ENCODE results near the gene THEMIS. TPM values are rescaled to one million over a fixed set of nuclear protein-coding genes. Genes with fewer than 3 reads are reported as not detected.

The THEMIS gene
- total RNA-seq, 1 experiment from 2014 or later: 0.05 TPM

DNA sequence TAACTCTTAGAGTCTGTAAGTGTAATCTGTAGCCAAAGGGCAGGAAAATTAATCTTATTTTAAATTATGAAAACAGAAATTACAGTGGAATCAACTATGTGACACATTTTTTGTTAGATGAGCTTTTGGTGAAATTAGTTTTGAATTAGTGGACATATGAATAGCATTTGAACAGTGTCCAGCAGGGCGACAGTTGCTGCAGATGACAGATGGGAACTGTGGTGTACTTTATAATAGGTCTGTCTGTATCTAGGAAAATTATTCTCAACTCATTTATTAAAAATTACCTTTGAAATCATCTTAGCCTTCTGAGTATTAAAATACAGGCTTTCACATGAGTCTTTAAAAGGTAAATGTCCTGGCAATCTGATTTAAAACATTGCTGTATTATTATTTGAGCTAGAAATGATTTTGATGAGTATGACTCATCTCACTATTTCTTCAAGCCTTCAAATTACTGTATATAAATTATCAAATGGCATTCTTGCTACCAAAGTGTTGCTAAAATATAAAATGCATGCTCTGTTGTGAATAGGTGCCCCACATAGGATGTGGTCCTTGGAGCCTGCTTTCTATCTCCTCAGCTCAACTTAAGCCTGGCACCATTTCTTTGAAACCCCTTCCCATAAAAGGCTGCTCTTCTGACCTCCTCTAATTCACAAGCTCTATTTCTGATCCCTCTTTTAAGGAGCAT lies 173.5 kb downstream of the THEMIS start:
- no peaks in the 10 kb centered on the region for H3K36me3 ChIP-seq (ENCODE audit: control insufficient read depth, insufficient read depth, low read length)
- no peak for ATAC-seq
- ChIA-PET CTCF (no interaction called here), POLR2A (no interaction called here)
- H3K4me3 ChIP-seq (ENCODE audit: low read depth in 2 of 2, low read length in 2 of 2): no peak overlapping the region
- BruUV-seq (replicated peaks): no TSS peak
- H3K4me1 ChIP-seq (ENCODE audit: control insufficient read depth, insufficient read depth, low read length): no peaks in the 10 kb centered on the region
- no peak for DNase-seq (ENCODE audit: low read depth, low spot score)
- no peak overlapping the region for H3K27ac ChIP-seq (ENCODE audit: low read length)
- intact Hi-C loops (cut with micrococcal nuclease; ENCODE audit: unreplicated experiment) (no loop called here), in situ Hi-C loops (cut with HindIII; ENCODE audit: low pct_unique_long_range_greater_than_20kb, low sequenced_read_pairs) (no loop called here)
- TF ChIP-seq REST (IDR thresholded peaks at IDR 0.05; ENCODE audit: insufficient read depth in 1 of 2, low read depth in 2 of 2, low read length in 1 of 2): no peak
- TF ChIP-seq SIN3A (IDR thresholded peaks at IDR 0.05; ENCODE audit: borderline replicate concordance, insufficient read depth, low read depth, low read length): no peak
- no peak for TF ChIP-seq TCF7L2 (IDR thresholded peaks at IDR 0.05; ENCODE audit: low read depth, low read length)
- TF ChIP-seq, protein P1, sequence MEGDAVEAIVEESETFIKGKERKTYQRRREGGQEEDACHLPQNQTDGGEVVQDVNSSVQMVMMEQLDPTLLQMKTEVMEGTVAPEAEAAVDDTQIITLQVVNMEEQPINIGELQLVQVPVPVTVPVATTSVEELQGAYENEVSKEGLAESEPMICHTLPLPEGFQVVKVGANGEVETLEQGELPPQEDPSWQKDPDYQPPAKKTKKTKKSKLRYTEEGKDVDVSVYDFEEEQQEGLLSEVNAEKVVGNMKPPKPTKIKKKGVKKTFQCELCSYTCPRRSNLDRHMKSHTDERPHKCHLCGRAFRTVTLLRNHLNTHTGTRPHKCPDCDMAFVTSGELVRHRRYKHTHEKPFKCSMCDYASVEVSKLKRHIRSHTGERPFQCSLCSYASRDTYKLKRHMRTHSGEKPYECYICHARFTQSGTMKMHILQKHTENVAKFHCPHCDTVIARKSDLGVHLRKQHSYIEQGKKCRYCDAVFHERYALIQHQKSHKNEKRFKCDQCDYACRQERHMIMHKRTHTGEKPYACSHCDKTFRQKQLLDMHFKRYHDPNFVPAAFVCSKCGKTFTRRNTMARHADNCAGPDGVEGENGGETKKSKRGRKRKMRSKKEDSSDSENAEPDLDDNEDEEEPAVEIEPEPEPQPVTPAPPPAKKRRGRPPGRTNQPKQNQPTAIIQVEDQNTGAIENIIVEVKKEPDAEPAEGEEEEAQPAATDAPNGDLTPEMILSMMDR (IDR thresholded peaks at IDR 0.05): no peak
- TF ChIP-seq POLR2AphosphoS5 (IDR thresholded peaks at IDR 0.05; ENCODE audit: low read depth, low read length): no peak
- H3K27me3 ChIP-seq (ENCODE audit: control insufficient read depth, insufficient read depth, low read length): peaks cover 22% of the 10 kb centered on the region
- no peaks in the 10 kb centered on the region for H3K9me3 ChIP-seq (ENCODE audit: control insufficient read depth, insufficient read depth, low read depth, low read length)

DNA sequence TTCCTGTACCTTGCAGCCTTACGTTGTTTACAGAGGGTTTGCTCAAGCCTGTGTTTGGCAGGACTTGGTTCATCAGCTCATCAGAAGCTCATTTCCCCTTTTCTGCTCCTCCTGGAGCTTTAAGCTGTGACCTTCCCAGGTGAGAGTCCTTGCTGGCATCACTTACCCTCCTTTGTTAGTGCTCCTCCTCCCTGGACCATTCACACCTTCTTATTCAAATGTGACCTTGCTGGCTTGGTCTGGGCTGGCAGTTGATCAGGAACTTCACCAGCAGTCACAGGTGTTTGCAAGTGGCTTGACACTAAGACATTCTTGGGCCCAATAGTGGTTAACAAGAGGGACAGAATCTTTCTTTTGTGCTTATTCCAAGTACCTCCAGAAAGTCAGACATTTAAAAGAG lies 175.0 kb downstream of the THEMIS start:
- no peaks in the 10 kb centered on the region for H3K4me1 ChIP-seq (ENCODE audit: control insufficient read depth, insufficient read depth, low read length)
- ChIA-PET POLR2A (no interaction called here), CTCF (no interaction called here)
- ATAC-seq (no peak), DNase-seq (ENCODE audit: low read depth, low spot score) (no peak)
- TF ChIP-seq POLR2AphosphoS5 (IDR thresholded peaks at IDR 0.05; ENCODE audit: low read depth, low read length): no peak
- no peak for TF ChIP-seq REST (IDR thresholded peaks at IDR 0.05; ENCODE audit: insufficient read depth in 1 of 2, low read depth in 2 of 2, low read length in 1 of 2)
- TF ChIP-seq, protein P1 (IDR thresholded peaks at IDR 0.05): no peak
- no peak for TF ChIP-seq TCF7L2 (IDR thresholded peaks at IDR 0.05; ENCODE audit: low read depth, low read length)
- no peak for TF ChIP-seq SIN3A (IDR thresholded peaks at IDR 0.05; ENCODE audit: borderline replicate concordance, insufficient read depth, low read depth, low read length)
- peaks cover 22% of the 10 kb centered on the region for H3K27me3 ChIP-seq (ENCODE audit: control insufficient read depth, insufficient read depth, low read length)
- BruUV-seq (replicated peaks): no TSS peak
- H3K9me3 ChIP-seq (ENCODE audit: control insufficient read depth, insufficient read depth, low read depth, low read length): no peaks in the 10 kb centered on the region
- no peak overlapping the region for H3K27ac ChIP-seq (ENCODE audit: low read length)
- in situ Hi-C loops (cut with HindIII; ENCODE audit: low pct_unique_long_range_greater_than_20kb, low sequenced_read_pairs): no loop called here
- H3K36me3 ChIP-seq (ENCODE audit: control insufficient read depth, insufficient read depth, low read length): no peaks in the 10 kb centered on the region
- intact Hi-C loops (cut with micrococcal nuclease; ENCODE audit: unreplicated experiment): no loop called here
- no peak overlapping the region for H3K4me3 ChIP-seq (ENCODE audit: low read depth in 2 of 2, low read length in 2 of 2)

All from Panc1 (cell line).